ENCODE data around the gene LONP2.

LONP2 gene

GRCh38 chr16:48356633-48357376 lies 112.7 kb downstream of the LONP2 start:
- H2AFZ ChIP-seq: no peak overlapping the region
- no peak overlapping the region for H3K9ac ChIP-seq
- no peaks in the 10 kb centered on the region for H3K36me3 ChIP-seq (ENCODE audit: control insufficient read depth, insufficient read depth, low read length)
- no peaks in the 10 kb centered on the region for H3K4me1 ChIP-seq
- H3K27ac ChIP-seq: no peak overlapping the region
- H3K4me2 ChIP-seq (ENCODE audit: low read length): no peak overlapping the region
- no peaks in the 10 kb centered on the region for H3K9me3 ChIP-seq (ENCODE audit: control insufficient read depth, low read length)
- no peak for TF ChIP-seq CTCF (IDR thresholded peaks at IDR 0.05)
- H3K27me3 ChIP-seq (ENCODE audit: control insufficient read depth, insufficient read depth, low read length): no peaks in the 10 kb centered on the region
- H3K79me2 ChIP-seq: peaks cover 26% of the 10 kb centered on the region
- no peak overlapping the region for H3K4me3 ChIP-seq (ENCODE audit: low read depth, low read length)

- H3K36me3 ChIP-seq (ENCODE audit: control insufficient read depth, insufficient read depth, low read length): no peaks in the 10 kb centered on the region
- H3K27me3 ChIP-seq (ENCODE audit: control insufficient read depth, insufficient read depth, low read length): no peaks in the 10 kb centered on the region
- H3K79me2 ChIP-seq: peaks cover 34% of the 10 kb centered on the region
- H2AFZ ChIP-seq: no peak overlapping the region
- H3K4me1 ChIP-seq: no peaks in the 10 kb centered on the region
- no peak overlapping the region for H3K27ac ChIP-seq
- no peak overlapping the region for H3K9ac ChIP-seq
- no peak for TF ChIP-seq CTCF (IDR thresholded peaks at IDR 0.05)
- no peaks in the 10 kb centered on the region for H3K9me3 ChIP-seq (ENCODE audit: control insufficient read depth, low read length)
- H3K4me2 ChIP-seq (ENCODE audit: low read length): no peak overlapping the region
- no peak overlapping the region for H3K4me3 ChIP-seq (ENCODE audit: low read depth, low read length)
Measured at GRCh38 chr16:48358419-48358818, 114.3 kb downstream of the LONP2 start.

GRCh38 chr16:48359983-48360382 lies 115.9 kb downstream of the LONP2 start:
- Histone ChIP-seq H3K9me3 (ENCODE audit: control insufficient read depth, low read length) (no peaks in the 10 kb centered on the region), H3K4me3 (ENCODE audit: low read depth, low read length) (no peak overlapping the region), H3K79me2 (peaks cover 32% of the 10 kb centered on the region), H3K27me3 (ENCODE audit: control insufficient read depth, insufficient read depth, low read length) (no peaks in the 10 kb centered on the region), H2AFZ (no peak overlapping the region), H3K4me1 (peaks cover 4% of the 10 kb centered on the region), H3K36me3 (ENCODE audit: control insufficient read depth, insufficient read depth, low read length) (no peaks in the 10 kb centered on the region), H3K4me2 (ENCODE audit: low read length) (no peak overlapping the region), H3K27ac (no peak overlapping the region), H3K9ac (no peak overlapping the region)
- no peak for TF ChIP-seq CTCF (IDR thresholded peaks at IDR 0.05)

- H3K27ac ChIP-seq: no peak overlapping the region
- H2AFZ ChIP-seq: no peak overlapping the region
- no peaks in the 10 kb centered on the region for H3K27me3 ChIP-seq (ENCODE audit: control insufficient read depth, insufficient read depth, low read length)
- no peak overlapping the region for H3K4me3 ChIP-seq (ENCODE audit: low read depth, low read length)
- H3K4me1 ChIP-seq: peaks cover 10% of the 10 kb centered on the region
- TF ChIP-seq CTCF (IDR thresholded peaks at IDR 0.05): no peak
- H3K36me3 ChIP-seq (ENCODE audit: control insufficient read depth, insufficient read depth, low read length): no peaks in the 10 kb centered on the region
- H3K9me3 ChIP-seq (ENCODE audit: control insufficient read depth, low read length): no peaks in the 10 kb centered on the region
- H3K79me2 ChIP-seq: peaks cover 32% of the 10 kb centered on the region
- no peak overlapping the region for H3K4me2 ChIP-seq (ENCODE audit: low read length)
- no peak overlapping the region for H3K9ac ChIP-seq
Measured at GRCh38 chr16:48361012-48361411, 116.9 kb downstream of the LONP2 start.
